CD4-positive, alpha-beta T cell treated with Interleukin-10 for 1 hour (primary cell): Measurements from ENCODE around the gene TRIP4.

Source experiments
- DNase-seq: peaks from one replicate; pipeline ENCODE4 v3.0.0-alpha.2; 2020

The TRIP4 gene

DNA sequence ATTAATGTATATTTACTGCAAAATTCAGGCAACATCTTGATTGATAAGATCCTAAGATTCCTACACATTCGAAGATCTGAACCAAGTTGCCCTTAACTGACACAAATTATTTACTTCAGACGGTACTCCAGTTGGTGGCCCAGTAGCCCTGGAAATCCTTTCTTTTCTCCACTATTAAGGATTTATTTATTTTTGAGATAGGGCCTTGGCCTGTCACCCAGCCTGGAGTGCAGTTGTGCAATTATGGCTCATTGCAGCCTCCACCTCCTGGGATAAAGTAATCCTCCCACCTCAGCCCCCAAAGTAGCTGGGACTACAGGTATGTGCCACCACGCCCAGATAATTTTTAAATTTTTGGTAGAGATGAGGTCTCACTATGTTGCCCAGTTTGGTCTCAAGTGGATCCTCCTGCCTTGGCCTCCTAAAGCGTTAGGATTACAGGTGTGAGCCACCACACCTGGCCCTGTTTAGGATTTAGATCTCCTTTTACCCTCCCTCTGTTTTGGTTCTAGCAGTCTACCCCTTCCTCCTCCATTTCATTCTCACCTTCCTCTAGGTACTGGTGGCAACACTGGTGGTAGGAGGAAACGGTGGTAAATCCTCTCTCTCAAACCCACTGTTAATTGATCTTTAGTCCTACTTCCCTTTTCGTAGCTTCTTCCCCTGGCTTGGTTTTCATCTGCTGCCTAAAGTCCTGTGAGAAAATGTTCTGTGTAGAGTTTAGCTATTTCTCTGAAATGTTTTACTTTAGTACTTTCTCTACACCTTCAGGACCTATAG is 60.1 kb downstream of the TRIP4 start:
- no peak for DNase-seq

DNA sequence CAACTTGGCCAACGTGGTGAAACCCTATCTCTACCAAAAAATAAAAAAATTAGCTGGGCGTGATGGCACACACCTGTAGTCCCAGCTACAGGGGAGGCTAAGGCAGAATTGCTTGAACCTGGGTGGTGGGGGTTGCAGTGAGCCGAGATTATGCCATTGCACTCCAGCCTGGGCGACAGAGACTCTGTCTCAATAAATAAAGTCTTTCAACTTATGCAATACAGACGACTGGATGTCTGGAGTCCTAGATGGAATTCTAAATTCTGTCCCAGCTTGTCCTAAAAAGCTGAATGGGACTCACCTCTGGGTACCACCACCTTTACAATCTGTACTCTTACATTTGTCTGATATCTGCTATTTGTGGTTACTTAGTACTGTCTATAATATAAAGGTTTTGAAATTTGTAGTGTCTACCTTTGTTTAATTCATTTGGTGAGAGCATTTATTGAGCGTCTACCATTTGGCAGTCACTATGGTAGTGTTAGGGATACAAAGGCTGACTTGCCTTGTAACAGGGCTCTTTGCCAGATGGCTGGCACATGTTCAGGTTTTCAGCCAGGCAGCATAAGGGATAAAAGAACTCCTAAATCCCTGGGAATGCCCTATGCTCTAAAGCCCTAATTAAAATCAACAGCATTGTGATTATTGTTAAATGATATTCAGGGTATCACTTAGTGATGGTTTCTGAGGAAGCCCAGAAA is 65.5 kb downstream of the TRIP4 start:
- no peak for DNase-seq

DNA sequence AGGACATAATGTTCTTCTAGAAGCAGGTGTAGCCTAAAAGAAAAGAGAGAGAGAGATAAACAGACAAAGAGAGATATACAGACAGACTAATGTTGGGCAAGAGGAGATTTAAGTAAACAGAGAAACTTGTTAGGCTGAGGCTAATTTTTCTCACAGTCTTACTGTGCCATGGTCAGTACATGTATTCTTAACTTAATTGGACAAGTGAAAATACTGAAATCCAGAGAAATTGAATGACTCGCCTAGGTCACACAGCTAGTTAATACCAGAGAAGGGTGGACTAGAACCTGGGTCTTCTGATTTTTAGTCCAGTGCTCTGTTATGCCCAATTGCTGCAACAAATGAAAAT is 66.0 kb downstream of the TRIP4 start:
- DNase-seq, result no peak

DNA sequence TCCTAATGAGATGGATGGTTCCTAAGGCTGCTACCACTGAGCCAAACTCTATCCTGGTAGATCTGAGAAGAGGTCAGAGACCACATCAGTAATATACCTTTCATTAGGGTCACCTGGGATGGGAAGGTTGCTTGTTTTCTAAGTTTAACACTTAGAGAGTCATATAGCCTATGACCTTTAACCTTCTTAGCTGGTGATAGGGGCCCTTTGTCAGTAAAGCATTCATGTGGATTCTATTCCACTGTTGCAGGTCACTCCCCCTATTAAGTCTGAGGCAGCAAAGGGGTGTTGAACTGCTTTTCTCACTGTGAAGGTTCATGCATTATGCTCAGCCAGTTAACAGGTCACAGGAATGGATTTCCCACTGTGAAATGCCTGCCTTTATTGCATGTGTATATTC is 66.6 kb downstream of the TRIP4 start:
- DNase-seq, result no peak

DNA sequence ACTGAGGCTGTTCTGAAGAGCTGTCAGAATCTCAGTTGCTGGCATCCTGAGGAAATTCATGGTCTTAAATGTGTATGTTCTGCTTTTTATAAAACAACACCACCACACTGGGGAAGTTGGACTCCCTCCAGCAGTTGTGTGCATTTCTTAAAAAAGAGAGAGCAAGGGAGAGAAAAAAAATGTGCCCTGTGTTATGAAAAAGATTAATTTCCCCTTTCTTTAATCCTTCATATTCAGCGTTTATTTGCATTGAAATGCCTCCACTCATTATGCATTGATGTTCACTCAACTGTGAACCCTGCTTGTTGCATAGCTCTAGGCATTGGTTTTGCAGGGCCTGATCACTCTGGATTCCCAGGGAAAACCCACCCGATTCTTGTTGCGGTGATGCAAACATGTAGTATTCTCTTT is 68.3 kb downstream of the TRIP4 start:
- no peak for DNase-seq

DNA sequence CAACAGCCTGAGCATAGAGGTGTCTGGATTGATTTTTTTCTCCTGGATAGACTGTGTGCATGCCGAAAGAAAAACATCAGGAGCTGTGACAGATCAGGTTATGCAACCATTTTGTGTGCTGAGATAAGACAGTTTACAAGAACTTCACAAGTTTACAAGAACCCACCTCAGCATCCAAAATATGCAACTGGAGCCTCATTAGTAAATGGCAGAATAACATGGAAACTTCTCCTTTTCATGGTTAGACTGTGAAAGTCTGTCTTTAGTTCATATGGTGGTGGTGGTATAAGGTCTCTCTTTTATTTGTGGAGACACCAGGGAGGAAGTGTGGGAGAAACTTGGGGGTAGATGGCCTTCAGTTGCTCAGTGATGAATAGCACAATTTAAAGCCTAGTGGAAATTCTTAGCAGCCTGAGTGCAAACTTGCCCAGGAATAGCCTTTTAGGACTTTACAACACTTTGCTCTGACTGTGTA is 69.0 kb downstream of the TRIP4 start:
- DNase-seq, result no peak

DNA sequence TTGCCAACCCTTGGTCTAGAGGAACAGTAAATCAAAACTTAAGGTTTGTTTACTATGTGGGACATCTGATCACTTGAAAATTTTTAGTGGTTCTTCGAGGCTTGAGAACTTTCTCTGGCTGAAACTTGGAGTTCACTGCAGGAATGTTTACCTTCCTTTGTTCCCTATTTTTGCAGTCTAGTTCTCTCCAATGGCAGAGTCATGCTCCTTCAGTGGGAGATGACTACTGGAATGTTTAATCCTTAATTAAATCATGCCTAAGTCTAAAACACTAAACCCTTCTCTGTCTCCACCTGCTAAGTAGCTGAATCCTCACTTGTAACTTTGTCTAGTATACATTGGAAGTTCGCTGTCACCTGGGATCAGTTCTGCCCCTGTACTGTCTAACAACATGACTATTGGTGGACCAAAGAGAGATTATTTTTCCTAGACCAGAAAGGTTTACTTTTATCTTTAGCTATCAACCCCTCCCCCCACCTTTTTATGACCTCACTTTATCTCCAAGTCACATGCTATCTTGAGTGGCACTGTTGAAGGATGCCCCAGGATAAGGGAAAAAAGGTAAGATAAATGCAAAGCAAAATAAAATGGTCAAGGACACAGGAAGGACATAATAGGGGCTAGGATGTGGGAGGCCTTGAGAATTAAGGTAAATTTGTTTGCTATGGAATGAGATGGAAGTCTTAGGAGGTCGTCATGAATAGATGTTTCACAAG is 71.6 kb downstream of the TRIP4 start:
- DNase-seq, result no peak

DNA sequence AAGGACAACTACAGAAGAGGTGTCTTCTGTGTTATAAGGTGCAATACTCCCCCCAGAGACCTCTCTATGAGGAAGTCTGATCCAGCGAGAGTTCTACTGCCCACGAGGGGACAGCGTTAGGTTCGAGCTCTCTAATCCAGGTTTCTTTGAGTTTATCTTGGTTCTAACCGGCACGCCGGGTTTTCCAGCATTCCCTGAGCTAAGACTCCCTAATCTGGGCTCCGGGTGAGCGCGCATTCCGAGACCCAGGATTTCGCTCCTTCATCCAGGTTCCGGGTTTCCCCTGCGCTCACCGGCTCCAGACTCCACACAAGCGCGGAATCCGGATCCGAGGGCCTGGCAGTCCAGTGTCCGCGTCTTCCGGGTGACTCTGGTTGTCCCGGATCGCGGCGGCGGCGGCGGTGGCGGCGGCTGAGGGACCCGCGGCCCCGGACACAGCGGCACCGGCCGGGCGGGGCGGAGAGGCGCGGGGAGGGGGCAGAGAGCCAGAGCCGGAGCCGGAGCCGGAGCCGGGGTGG is 72.6 kb downstream of the TRIP4 start, which contains the start of gene ZNF609:
TSS of gene ZNF609 (plus strand) at position 373 of the 518 bp plus-strand sequence. CDS start 38,842 bp downstream, outside the sequence.
- peak; percentile 93 for DNase-seq

DNA sequence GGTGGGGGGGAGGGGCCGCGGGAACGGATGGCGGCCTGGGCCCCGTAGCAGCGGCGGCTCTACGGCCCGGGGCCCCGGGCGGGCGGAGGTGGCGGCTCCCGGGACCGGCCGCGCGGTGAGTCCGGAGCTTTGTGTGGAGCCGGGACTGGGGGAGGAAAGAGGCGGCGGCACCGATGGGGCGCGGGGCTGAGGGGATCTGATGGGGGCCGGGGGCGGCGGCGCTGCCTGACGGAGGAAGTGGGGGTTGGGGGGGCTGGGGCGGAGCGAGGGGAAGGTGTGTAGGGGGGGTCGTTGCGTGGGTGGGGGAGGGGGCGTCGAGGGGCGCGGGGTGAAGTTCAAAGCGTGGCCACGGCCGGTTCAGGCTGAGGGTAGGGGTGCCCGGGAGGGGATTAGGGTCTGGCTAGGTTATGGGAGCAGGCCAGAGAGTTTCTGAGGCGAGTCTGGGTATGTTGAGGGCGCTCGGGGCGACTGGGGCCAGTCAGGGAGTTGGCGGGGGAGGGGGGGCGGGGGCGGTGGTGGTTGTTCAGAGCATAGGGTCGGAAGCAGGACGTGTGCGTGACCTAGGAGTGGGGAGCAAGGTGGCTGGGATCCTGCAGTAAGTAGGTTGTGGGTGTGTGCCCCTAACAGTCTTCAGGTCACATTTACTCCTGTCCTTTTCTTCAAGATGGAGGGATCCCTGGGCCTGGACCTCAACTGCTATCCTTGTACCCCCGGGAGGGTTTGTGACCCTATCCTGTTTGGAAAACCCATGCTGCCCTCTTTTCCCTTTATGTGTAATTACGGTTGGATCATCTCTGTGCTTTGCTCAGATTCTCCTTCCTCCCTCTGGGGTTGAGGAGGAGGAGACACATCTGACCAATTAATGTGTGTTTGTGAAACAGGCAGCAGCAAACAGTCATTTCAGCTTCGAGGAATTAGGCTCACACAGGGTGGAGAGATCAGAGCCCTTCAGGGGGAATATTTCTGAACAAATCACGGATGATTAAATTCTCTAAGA is 73.4 kb downstream of the TRIP4 start:
- peak; percentile 42 for DNase-seq

DNA sequence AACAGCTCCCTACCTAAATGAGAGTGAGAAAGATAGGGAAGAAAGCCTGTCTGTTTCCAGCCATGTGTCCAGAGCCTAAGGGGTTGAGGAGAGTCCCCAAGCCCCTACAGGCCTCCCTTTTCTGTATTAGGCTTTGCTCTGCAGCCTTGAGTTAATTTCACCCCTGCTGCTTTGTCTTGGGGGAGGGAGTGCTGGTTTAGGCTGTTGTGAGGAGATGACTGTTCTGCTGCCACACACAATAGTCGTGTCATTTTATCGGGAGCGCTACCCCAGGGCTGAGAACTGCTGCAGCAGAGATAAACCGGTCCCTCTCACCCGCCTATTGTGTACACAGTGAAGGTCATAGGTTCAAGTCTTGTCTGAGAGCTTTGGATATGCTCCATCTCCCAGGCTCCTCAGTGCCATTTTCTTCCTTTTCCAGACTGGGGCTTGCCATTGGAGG is 74.1 kb downstream of the TRIP4 start:
- DNase-seq, result no peak

DNA sequence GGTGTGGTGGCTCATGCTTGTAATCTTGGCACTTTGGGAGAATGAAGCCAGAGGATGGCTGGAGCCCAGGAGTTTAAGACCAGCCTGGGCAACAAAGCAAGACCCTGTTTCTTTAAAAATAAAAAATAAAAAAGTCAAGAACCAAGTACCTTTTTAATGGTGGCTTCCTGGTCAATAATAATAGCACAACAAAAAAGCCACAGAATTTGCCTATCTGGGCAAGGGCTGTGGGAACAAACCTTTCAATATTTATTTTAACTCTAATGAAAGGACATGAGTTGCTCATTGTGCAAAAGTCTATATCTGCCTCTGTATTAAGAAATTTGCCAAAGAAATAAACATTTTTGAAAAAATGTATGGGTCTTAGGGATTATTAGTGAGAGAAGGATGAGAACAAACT is 74.9 kb downstream of the TRIP4 start:
- no peak for DNase-seq

DNA sequence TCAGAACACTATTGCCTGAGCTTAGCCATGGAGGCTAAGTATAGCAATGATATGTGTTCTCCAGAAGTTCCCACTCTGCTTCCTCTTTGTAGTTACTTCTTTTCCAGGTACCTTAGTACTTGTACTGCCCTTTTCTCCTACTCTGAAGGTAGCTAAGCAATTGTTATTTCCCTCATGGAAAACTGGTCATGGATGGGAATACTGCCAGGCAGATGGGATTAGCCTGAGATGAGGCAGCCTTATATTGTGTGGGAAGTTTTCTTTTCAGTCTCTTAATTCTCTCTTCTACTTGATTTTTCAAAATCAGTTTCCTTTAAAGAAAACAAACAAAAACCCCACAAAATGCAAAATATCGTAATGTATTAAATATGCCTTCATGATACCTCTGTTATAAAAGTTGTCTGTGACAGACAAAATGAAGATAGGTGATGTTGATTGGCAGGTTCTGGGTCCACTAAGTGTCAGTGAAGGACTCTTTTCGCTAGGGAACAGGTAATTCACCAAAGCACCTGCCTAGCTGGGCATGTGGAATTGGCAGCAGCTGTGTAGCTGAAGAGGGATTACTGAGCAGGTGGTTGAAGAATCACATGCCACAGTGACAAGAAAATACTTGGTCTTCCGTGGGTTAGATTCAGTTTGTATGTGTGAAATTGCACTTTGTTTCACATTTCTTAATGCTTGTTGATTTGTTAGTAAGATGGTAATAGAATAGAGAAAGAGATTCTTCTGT is 76.8 kb downstream of the TRIP4 start:
- DNase-seq, result no peak

DNA sequence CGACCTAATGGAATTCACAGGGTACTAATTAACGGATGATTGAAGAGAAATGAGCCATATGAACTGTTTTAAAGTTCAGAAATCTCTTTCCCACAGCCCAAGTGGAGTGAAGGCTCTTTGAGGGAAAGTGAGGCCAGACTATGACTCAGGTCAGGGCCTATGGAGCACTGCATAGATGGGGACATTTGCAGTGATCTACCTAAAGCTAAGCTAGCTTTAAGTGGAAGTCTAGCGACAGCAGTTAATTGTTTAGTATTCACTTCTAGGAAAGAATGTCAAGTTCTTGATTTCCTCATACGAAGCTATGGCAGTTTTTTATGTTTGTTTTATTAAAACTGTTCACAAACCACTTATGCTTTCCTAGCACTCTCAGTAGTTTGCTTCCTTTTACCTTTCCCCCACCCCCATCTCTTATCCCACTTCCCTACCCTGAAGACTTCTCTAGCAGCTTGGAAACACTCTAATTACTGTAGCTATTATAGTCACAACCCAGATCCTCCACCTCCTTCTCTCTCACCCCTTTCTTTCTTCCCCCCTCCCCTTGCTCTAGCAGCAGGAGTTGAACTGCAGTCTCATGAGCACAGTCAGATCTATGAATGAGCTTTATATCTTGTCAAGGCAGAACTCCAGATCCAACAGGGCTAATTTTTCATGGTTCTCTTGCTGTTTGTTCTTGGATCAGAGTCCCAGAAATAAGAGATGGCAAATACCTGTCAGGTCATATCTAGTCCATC is 78.9 kb downstream of the TRIP4 start:
- DNase-seq, result no peak

DNA sequence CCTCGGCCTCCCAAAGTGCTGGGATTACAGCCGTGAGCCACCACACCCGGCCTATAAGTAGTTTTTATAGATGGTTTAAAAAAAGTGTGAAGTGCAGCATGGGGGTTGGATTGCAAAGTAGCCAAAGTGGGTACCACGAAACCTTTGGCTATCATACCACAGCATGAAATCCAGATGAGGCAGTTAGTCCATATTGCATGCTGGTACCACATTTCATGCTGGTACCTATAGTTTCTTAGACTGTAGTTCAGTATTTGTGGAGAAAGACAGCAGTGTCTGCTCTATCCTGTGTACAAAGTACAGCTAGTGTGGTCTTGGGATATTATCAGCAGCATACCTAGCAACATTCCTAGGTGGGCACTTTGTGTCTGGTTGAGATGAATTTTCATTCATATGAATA is 84.5 kb downstream of the TRIP4 start:
- DNase-seq, result no peak

DNA sequence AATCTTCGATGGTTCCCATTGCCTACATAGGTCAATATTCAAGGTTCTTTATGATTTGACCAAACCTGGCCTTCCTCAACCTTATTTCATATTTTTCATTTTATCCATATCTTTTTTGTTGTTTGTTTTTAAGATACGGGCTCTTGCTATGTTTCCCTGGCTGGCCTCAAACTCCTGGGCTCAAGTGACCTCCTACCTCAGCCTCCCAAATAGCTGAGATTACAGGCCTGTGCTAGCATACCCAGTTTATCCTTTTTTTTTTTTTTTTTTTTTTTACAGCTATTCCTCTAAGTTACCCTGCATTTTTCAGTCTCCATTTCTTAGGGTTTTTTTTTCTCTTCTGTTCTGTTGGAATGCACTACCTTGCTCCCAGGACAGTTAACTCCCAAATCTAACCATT is 87.2 kb downstream of the TRIP4 start:
- DNase-seq, result no peak

DNA sequence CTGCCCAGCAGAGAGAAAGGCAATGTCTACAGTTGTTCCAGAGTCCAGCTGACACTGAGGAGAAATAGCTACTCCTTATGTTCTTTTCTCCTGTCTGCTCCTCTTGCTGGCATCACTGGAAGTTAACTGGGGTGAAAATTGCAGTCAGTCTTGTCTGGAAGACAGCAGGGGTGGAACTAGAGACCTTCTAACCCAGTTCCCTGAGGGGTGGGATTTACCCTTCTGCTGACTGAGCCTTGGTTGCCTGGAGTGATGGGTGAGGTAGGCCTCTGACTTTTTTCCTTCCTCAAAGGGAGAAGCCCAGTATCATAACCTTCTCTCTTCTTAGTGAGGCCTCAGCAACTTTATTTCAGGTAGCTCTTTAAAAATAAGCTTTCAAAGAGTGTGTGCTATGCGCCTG is 88.9 kb downstream of the TRIP4 start:
- DNase-seq, result no peak

DNA sequence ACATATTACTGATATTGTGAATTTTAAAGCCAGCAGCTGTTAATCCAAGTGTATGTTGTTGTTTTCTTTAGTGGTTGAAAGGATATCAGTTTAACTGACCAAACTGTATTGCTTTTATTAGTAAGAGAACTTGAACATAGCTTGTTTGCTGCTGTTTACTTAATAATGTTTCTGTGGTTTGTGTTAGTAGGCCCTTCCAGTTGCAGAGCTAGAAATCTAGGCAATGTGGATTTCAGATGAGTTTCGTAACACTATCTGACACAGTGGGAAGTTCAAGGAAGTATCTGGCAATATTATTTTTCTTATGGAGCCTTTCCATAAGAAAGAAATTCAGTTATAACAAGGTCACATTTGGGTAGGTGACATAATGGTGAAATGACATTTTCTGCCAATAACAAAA is 91.2 kb downstream of the TRIP4 start:
- no peak for DNase-seq

DNA sequence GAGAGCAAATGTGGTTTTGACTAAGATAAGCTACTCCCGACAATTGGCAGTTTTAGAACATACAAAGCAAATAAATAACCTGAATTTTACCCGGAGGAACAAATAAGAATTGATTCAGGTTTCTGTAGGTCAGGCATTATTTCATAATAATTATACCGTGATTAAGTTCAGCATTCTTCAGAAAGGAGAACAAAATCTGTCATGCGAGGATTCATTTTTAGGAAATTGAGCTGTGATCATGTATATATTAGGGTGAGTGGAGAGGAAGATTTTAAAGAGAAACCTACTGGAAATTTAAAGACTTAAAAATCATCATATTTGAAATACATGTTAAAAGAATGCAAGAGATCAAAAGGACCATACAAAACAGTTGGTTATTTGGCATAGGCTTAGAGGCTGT is 93.3 kb downstream of the TRIP4 start:
- DNase-seq, result no peak

DNA sequence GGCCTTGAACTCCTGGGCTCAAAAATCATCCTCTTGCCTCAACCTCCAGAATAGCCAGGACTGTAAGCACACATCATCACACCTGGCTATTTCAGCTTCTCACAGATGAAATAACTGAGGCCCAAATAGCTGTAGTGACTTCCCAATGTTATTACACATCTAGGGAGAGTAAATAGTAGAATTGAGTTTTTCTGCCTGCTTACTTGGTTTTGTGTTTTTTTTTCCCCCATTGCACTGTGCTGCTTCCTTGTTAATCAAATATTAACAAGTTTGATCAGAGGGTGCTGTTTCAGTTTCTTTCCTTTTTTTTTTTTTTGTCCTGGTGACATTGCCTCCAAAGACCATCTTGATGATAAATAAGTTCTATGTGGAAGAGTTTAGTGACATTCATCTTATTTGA is 96.1 kb downstream of the TRIP4 start:
- no peak for DNase-seq

DNA sequence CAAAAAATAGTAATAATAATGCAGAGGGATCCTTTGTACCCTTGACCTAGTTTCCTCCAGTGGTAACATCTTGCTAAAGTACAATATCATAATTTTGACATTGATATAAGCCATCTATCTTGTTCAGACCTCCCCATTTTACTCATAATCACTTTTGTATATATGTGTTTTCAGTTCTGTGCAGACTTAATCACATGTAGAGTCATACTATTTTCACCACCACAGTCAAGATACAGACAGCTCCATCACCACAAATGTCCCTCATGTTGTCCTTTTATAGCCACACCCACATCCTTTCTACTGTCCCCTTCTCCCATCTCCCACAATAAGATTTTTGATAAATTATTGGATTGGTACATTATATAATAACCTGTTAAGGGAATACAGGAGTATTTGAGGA is 98.2 kb downstream of the TRIP4 start:
- no peak for DNase-seq
